HG03378 (cell line): Measurements from ENCODE around the gene JMJD1C.
"Not testable (repeated sequence)": the region's sequence is repeated elsewhere in the genome, so short reads cannot be mapped to it uniquely, and the experiment has no call there.

Experiments used
- ATAC-seq: cut with Tn5 transposase; IDR thresholded peaks from one replicate; pipeline ENCODE4 v1.9.1; 2021; ENCODE audit warnings: mild to moderate bottlenecking, moderate library complexity; ENCODE audit not compliant: unreplicated experiment

JMJD1C gene, protein sequence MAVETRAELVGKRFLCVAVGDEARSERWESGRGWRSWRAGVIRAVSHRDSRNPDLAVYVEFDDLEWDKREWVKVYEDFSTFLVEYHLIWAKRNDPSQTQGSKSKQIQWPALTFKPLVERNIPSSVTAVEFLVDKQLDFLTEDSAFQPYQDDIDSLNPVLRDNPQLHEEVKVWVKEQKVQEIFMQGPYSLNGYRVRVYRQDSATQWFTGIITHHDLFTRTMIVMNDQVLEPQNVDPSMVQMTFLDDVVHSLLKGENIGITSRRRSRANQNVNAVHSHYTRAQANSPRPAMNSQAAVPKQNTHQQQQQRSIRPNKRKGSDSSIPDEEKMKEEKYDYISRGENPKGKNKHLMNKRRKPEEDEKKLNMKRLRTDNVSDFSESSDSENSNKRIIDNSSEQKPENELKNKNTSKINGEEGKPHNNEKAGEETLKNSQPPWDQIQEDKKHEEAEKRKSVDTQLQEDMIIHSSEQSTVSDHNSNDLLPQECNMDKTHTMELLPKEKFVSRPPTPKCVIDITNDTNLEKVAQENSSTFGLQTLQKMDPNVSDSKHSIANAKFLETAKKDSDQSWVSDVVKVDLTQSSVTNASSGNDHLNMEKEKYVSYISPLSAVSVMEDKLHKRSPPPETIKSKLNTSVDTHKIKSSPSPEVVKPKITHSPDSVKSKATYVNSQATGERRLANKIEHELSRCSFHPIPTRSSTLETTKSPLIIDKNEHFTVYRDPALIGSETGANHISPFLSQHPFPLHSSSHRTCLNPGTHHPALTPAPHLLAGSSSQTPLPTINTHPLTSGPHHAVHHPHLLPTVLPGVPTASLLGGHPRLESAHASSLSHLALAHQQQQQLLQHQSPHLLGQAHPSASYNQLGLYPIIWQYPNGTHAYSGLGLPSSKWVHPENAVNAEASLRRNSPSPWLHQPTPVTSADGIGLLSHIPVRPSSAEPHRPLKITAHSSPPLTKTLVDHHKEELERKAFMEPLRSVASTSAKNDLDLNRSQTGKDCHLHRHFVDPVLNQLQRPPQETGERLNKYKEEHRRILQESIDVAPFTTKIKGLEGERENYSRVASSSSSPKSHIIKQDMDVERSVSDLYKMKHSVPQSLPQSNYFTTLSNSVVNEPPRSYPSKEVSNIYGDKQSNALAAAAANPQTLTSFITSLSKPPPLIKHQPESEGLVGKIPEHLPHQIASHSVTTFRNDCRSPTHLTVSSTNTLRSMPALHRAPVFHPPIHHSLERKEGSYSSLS (N-terminal part only)

DNA sequence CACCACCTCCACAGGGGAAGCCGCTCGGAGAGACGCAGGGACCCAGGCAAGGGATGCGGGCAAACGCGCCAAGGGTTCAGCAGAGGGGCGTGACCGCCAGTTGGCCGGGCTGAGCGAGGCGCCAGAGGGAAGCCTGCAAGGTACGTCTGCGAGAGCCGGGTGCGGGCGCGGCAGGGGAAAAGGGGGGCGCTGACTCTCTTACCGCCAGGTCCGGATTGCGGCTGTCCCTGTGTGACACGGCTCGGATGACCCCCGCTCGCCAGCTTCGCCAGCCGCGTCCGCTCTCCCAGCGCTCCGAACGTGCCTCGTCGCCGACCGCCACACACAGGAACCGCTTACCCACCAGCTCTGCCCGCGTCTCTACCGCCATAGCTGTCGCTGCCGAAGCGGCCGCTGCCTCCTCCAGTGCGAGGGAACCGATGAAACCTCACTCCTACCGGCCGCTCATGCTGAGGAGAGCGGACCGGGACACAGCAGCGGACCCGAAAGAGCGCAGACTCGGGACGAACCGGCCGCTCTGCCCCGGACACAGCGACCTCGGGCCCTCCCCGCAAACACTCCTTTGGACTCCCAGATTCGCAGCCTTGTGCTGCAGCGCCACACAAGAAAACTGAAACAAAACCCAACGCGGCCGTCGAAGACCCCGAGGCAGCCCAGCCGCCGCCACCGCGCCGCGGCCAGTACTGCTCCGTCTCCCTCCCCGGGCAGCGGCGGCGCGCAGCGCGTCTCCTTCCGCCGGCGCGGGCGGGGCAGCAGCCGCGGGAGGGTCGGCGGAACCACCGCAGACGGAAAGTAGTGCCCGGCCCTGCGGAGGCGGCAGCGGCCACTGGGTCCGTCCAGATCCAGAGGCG lies at the start of gene JMJD1C:
JMJD1C (minus strand) TSS at position 685 of the 851 bp plus-strand sequence; CDS start at position 370, 315 bp downstream.
- peak; percentile 45 for ATAC-seq

DNA sequence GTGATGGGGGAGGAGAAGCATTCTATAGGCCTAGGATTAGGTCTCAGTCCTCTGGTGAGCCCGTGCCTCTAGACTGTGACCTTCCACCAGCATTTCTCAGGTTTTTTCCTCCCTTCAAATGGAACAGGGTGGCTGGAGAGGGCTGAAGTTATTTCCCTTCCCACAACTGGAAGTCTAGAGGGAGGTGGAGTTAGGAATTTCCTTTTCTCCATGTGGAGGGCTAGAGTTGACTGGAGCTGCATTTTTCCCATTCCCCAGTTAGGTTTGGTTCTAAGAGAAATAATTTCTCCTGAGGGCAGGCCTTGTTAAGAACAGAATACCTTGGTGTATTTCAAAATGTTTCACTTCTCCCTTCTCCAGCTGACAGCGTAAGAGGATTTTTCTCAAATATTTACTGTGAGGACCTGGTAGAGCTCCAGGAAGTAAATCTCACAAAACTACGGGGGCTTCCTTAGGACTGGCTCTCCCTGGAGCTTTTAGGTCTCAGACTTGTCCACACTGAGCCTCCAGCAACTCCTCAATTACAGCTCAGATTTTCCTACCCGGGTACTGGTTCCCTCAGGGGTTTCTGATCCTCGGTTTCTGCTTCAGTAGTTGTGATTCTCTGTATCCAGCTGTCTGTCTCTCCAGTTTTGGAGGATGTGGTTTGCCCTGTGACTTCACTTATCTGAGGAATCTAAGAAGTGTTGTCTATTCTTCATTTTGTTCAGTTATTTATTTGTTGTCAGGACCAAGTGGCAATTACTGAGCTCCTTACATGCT lies 49.4 kb upstream of the JMJD1C start:
- ATAC-seq, result no peak

DNA sequence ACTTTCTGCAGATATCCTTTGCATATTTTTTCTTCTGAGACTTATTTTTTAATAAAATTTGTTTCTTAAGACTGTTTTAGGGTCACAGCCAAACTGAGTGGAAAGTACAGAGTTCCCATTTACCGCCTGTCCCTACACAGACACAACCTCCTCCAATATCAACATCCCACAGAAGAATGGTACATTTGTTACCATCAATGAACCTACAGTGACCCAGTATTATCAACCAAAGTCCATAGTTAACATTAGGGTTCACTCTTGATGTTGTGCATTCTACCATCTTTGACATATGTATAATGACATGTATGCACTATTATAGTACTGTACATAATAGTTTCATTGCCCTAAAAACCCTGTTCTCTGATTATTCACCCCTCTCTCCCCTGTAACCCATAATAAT lies 40.8 kb upstream of the JMJD1C start:
- ATAC-seq, result no peak

DNA sequence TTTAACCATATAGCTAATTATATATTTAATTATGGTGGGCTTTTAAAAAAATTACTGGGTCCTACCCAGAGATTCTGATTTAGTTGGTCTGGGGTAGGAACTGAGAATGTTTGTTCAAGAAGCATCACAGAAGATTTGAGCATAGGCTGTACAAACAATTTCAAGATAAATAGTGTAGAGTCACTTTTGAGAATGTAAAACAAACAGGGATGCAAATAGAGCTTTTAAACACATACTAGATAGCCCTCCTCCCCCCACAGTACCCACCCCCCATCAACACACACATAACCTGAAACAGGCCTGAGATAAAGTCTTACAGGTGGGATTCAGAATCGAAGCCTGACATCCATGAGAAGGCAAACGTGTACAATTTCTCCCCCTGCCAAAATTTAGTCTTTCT lies 39.8 kb upstream of the JMJD1C start:
- ATAC-seq, result no peak

DNA sequence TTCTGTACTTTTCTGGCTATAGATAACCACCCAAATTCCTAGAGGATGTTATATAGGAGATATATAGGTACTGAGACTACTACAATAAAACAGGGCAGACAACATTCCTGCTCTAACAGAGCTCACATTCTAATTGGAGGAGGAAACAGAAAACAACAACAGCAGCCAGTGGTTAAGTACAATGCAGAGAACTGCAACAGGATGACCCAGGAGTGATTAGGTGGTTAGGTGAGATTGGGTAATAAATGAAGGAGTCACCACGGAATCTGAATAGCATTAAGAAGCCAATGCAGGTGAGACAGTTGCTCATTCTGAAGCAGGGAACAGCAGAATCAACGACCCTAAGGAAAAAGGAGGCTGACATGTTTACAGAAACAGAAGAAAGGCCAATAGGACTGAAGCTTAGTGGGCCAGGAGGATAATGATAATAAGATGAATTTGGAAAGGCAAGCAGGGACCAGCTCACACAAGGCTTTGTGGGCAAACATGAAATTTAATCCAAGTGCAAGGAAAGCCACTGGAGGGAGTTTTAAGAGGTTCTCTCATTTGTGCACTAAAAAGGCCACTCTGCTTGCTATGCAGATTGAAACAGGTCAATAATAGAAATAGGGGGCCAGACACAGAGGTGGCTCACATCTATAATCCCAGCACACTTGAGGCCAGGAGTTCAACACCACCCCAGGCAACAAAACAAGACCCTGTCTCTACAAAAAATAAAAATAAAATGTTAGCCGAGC lies 38.5 kb upstream of the JMJD1C start:
- no peak for ATAC-seq

DNA sequence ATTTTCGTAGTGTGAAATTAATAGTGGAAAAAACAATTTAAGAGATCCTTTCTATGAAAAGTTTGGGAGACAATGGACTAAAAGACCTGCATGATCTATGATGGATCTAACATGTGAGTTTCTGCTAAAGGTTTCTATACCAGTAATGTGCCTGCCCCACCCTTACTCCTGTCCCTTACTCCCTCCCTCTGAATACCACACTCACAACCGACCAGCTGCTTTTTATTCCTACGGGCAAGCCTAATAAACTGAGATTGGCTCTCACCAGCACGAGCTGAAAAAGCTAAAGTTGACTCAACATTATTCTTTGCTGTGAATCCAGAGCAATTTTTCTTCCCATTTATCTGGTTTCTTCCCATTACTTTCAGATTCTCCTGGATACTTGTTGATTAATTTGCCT lies 37.6 kb upstream of the JMJD1C start:
- no peak for ATAC-seq

DNA sequence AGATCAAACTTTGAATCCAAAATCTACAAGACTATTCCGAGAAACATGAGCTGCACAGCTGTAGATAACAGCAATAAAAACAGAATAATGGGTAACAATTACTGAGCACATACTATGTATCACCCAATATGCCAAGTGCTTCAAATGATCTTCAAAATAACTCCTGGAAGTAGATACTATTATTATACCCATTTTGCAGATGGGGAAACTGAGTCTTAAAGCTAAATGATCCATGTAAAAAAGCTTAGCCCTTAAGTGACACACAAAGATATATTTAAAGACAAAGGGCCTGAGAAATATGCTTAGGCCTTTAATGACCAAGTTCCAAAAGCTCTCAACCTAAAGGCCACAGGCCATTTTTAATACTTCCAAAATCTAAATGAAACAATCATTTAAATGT lies 37.1 kb upstream of the JMJD1C start:
- ATAC-seq, result no peak

DNA sequence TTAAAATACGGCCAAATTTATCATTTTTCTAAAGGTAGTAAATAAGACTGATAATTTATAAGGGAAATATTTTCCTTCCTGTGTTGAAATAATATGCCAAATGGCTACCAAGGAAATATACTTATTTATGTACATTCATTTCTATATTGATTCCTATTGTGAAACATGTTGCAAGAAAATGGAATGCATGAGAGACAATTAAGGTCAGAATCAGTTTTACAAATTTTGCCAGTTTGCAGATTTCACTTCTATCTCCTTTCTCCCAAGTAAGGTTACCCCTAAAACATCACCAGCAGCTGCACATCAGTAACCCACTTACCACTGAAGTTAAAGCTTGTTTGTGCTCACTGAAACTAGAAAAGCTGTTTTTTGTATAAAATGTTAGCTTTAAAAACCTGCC lies 36.2 kb upstream of the JMJD1C start:
- no peak for ATAC-seq

DNA sequence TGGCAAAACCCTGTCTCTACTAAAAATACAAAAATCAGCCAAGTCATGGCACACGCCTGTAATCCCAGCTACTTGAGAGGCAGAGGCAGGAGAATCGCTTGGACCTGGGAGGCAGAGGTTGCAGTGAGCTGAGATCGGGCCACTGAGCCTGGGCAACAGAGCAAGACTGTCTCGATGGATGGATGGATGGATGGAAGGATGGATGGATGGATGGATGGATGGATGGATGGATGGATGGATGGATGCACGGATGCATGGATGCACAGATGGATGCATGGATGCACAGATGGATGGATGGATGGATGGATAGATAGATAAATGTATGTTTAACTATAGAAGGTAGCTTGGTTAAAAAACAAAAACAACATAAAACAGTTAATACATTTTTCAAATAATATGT lies 34.8 kb upstream of the JMJD1C start:
- ATAC-seq, result not testable (repeated sequence)

DNA sequence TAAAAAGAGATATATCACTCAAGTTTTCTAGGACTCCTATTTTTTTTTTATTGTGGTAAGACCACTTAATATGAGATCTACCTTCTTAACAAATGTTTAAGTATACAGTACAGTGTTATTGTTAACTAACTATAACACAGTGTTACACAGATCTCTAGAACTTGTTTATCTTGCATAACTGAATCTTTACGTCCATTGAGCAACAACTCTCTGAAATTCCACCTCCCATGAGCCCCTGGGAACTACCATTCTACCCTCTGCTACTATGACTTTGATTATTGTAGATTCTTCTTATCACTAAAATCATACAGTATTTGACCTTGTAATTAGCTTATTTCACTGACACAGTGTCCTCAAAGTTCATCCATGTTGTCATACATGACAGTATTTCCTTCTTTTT lies 32.9 kb upstream of the JMJD1C start:
- no peak for ATAC-seq

DNA sequence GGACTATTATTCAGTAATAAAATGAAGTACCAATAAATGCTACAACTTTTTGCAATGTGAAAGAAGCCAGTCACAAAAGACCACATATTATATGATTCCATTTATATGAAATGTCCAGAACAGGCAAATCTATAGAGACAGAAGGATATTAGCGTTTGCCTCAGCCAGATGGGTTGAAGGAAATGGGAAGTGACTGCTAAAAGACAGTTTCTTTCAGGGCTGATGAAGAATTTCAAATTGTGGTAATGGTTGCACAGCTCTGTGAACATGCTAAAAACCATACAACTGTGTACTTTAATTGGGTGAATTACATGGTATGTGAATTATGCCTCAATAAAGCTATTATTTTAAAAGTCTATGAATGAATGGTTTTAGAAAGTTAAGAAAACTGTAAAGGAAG lies 31.5 kb upstream of the JMJD1C start:
- ATAC-seq, result no peak

DNA sequence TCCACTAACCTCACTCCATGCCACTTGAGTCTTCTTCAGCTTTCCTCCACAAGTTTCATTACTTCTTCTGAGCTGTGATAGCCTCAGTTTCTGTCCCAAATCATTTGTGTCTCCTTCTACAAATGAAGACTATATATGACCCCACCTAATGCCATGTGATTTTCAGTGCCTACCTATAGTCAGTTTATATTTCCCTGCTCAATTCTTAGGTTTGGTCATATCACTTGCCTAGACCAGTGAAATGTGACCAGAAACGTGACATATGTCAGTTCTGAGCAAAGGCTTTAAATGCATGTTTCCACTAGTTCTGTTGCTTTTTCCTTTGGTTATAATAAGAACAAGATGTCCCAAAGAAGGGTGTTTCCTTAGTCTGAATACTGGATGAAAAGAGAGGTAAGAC lies 30.8 kb upstream of the JMJD1C start:
- no peak for ATAC-seq

DNA sequence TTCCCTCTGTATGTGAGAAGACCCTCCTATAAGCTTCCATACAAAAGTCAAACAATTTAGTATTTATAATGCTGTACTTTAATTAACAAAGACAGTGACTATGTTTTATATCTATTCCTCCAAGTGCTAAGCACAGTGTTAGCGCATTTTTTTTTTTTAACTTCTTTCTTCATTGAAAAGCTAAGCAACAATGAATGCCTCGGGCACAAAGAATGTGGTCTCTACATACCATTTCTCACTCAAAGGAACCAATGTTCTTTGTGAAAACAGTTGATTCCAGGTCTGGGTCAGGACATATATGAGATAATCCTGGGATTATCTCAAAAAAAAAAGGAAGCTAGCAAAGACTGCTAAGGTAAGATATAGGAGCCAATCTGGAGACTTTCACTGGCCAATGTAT lies 29.2 kb upstream of the JMJD1C start:
- no peak for ATAC-seq

DNA sequence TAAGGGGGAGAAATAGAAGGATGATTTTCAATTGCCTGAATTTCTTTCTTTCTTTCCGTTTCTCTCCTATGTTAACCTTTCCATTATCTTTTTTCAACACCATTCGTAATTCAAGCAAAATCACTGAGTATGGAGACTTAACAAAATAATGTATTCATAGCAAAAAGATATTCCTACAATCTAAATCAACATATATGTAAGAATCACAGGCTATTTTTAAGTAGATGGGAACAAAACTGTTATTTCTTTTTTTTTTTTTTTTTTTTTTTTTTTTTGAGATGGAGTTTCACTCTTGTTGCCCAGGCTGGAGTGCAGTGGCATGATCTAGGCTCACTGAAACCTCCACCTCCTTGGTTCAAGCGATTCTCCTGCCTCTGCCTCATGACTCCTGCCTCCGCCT lies 27.2 kb upstream of the JMJD1C start:
- no peak for ATAC-seq

DNA sequence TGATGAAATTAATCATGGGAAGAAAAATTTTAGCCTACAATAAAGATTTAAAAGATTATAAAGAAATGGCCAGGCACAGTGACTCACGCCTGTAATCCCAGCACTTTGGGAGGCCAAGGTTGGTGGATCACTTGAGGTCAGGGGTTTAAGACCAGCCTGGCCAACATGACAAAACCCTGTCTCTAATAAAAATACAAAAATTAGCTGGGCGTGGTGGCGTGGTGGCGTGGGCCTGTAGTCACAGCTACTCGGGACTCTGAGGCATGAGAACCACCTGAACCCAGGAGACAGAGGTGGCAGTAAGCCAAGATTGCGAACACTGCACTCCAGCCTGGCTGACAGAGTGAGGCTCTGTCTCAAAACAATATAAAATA lies 26.5 kb upstream of the JMJD1C start:
- not testable (repeated sequence) for ATAC-seq

DNA sequence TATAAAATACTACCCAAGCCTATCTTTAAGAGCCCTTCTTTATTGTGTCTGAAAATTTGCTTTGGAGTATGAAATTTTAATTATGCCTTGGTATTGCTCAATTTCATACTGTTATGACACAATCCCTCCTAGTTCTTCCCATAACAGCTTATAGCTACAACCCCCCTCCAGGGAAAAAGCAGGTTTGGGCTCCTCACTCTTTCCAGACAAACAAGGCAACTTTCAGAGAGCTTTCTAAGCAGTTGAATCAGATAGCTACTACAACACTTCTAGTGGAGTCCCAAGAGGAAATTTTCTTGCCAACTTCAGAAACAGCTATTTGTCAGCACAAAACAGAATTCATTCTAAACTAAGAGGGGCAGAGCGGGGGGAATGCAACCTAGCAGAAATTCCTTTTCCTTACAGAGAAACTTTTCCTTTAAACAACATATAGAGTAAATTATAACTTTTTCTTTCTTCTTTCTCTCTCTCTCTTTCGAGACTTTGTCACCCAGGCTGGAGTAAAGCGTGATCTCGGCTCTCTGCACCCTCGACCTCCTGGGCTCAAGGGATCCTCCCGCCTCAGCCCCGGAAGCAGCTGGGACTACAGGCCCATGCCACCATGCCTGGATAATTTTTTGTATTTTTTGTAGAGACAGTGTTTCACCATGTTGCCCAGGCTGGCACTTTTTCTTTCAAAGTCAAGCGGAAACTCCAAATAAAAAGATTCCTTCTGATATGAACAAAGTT lies 26.0 kb upstream of the JMJD1C start:
- ATAC-seq, result no peak

DNA sequence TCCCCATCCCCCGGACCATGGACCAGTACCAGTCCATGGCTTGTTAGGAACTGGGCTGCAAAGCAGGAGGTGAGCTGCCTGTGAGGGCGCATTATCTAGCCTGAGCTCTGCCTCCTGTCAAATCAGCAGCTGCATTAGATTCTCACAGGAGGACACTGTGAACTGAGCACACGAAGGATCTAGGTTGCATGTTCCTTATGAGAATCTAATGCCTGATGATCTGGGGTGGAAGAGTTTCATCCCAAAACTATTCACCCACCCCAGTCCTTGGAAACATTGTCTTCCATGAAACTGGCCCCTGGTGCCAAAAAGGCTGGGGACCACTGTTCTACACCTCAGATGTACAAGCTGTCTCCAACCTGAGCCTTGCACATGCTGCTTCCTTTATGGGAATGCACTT lies 24.1 kb upstream of the JMJD1C start:
- no peak for ATAC-seq

DNA sequence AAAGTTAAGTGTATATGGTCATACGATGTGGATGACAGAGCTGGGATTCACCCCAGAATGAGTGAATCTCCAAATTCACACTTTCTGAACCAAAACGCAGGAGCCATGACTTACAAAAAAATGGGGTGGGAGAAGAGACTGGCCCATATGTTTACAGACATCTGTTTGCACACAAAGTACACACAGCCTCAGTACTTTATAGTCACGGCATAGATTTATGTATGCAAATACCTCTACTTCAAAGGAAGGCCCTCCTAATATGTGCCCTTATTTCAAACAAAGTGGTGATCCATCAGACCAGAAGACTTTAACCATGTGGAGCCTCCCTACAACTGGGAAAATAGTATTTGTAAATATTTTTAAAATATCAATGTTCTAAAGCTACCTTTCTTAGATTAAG lies 22.2 kb upstream of the JMJD1C start:
- no peak for ATAC-seq
